GM19351 (cell line): ENCODE data around the gene SLC35A2.
"Not testable (repeated sequence)": the region's sequence is repeated elsewhere in the genome, so short reads cannot be mapped to it uniquely, and the experiment has no call there.

Source experiments
- ATAC-seq: cut with Tn5 transposase; IDR thresholded peaks from one replicate; pipeline ENCODE4 v1.9.1; 2021; ENCODE audit warnings: mild to moderate bottlenecking, moderate library complexity; ENCODE audit not compliant: unreplicated experiment

Gene SLC35A2

GRCh38 chrX:48854121-48854804, 57.2 kb downstream of the SLC35A2 start:
- ATAC-seq, result not testable (repeated sequence)

GRCh38 chrX:48853494-48853893, 58.0 kb downstream of the SLC35A2 start:
- ATAC-seq, result not testable (repeated sequence)
